HEK293 (cell line): ENCODE measurements around the gene SRF.
A peak's percentile ranks its signal among the peaks of the same experiment; 100 is the strongest.

ENCODE experiments used
- CTCF ChIA-PET: fragments of 350-600 bp; formaldehyde crosslinking; extraction: SDS; loops from one replicate; lab custom pipeline; 2021; ENCODE audit warnings: antibody characterized with exemption; lab: Yijun Ruan, JAX
- POLR2A ChIA-PET: fragments of 300-600 bp; formaldehyde crosslinking; extraction: SDS; loops from one replicate; lab custom pipeline; 2020; ENCODE audit warnings: antibody characterized with exemption, inconsistent platforms; lab: Yijun Ruan, JAX
- H3K27ac ChIP-seq: fragments of 200-500 bp; sonication (Bioruptor generic); 2 replicates; pipeline ENCODE4 v1.5.1; 2014; ENCODE audit warnings: low read depth, low read length, control low read depth, inconsistent platforms; ENCODE audit errors: extremely low read depth
- H3K36me3 ChIP-seq, 2 experiments: fragments of 200-500 bp in 1 of 2; sonication (Bioruptor generic) in 1 of 2; 1 replicate in 1 of 2; 2 replicates in 1 of 2; pipeline ENCODE4 v1.5.1; 2014 to 2017; ENCODE audit warnings: inconsistent platforms in 2 of 2, low read length in 2 of 2; ENCODE audit not compliant: control insufficient read depth in 2 of 2, insufficient read depth in 1 of 2
- H3K4me1 ChIP-seq: fragments of 200-500 bp; sonication (Bioruptor generic); 2 replicates; pipeline ENCODE4 v1.5.1; 2014; ENCODE audit warnings: mild to moderate bottlenecking, low read length, inconsistent platforms; ENCODE audit not compliant: control insufficient read depth, insufficient read depth
- H3K4me3 ChIP-seq: 2 replicates; pipeline ENCODE4 v1.5.1; 2011; ENCODE audit warnings: low read depth, mild to moderate bottlenecking, control low read depth, low read length, moderate library complexity
- H3K9me3 ChIP-seq: fragments of 200-500 bp; sonication (Bioruptor generic); 2 replicates; pipeline ENCODE4 v1.5.1; 2014; ENCODE audit warnings: low read depth, low read length, inconsistent platforms; ENCODE audit not compliant: control insufficient read depth, insufficient read depth
- PRDM6 ChIP-seq: fragments of 450-650 bp; formaldehyde crosslinking; IDR thresholded peaks from 2 replicates; pipeline ENCODE4 v1.5.1; 2017; ENCODE audit warnings: missing biosample characterization, missing genetic modification characterization
- SETDB1 ChIP-seq: IDR thresholded peaks from one replicate; pipeline ENCODE4 v1.6.1; 2017; ENCODE audit warnings: mild to moderate bottlenecking, low read length, moderate library complexity, mixed read lengths; ENCODE audit not compliant: insufficient read length
- ZFP37 ChIP-seq: fragments of 450-650 bp; formaldehyde crosslinking; IDR thresholded peaks from 2 replicates; pipeline ENCODE4 v1.5.1; 2016; ENCODE audit warnings: missing biosample characterization, missing genetic modification characterization
- ZIC2 ChIP-seq: fragments of 450-650 bp; formaldehyde crosslinking; IDR thresholded peaks from 2 replicates; pipeline ENCODE4 v1.5.1; 2016; ENCODE audit warnings: missing biosample characterization, missing genetic modification characterization
- ZNF138 ChIP-seq: fragments of 450-650 bp; formaldehyde crosslinking; IDR thresholded peaks from 2 replicates; pipeline ENCODE4 v1.5.1; 2016; ENCODE audit warnings: missing biosample characterization, missing genetic modification characterization, borderline replicate concordance
- ZNF391 ChIP-seq: fragments of 450-650 bp; formaldehyde crosslinking; IDR thresholded peaks from 2 replicates; pipeline ENCODE4 v1.5.1; 2016; ENCODE audit warnings: low read depth, missing biosample characterization, missing genetic modification characterization, borderline replicate concordance
- ZNF394 ChIP-seq: fragments of 450-650 bp; formaldehyde crosslinking; IDR thresholded peaks from 2 replicates; pipeline ENCODE4 v1.5.1; 2016; ENCODE audit warnings: missing biosample characterization, missing genetic modification characterization, mild to moderate bottlenecking, moderate library complexity, borderline replicate concordance
- ZNF521 ChIP-seq: fragments of 450-650 bp; formaldehyde crosslinking; IDR thresholded peaks from 2 replicates; pipeline ENCODE4 v1.5.1; 2017; ENCODE audit warnings: missing biosample characterization, mild to moderate bottlenecking, missing genetic modification characterization
- ZNF571 ChIP-seq: fragments of 450-650 bp; formaldehyde crosslinking; IDR thresholded peaks from 2 replicates; pipeline ENCODE4 v1.5.0; 2017; ENCODE audit warnings: missing biosample characterization, missing genetic modification characterization
- ZNF658 ChIP-seq: fragments of 450-650 bp; formaldehyde crosslinking; IDR thresholded peaks from 2 replicates; pipeline ENCODE4; 2016; ENCODE audit warnings: missing biosample characterization, missing genetic modification characterization
- ZSCAN23 ChIP-seq: fragments of 450-650 bp; formaldehyde crosslinking; IDR thresholded peaks from 2 replicates; pipeline ENCODE4 v1.5.1; 2016; ENCODE audit warnings: missing biosample characterization, missing genetic modification characterization
- TF ChIP-seq, protein P1 (sequence below): fragments of 450-650 bp; IDR thresholded peaks from 2 replicates; pipeline ENCODE4 v1.5.1; 2018; ENCODE audit warnings: missing biosample characterization, mild to moderate bottlenecking, missing genetic modification characterization
- TF ChIP-seq, protein P2 (sequence below): fragments of 450-650 bp; formaldehyde crosslinking; IDR thresholded peaks from 2 replicates; pipeline ENCODE4; 2016; ENCODE audit warnings: missing biosample characterization, missing genetic modification characterization
- TF ChIP-seq, protein P3 (sequence below): fragments of 450-650 bp; formaldehyde crosslinking; IDR thresholded peaks from 2 replicates; pipeline ENCODE4 v1.5.1; 2016; ENCODE audit warnings: missing biosample characterization, missing genetic modification characterization
- TF ChIP-seq, protein P4 (sequence below): fragments of 450-650 bp; formaldehyde crosslinking; IDR thresholded peaks from 2 replicates; pipeline ENCODE4 v1.5.1; 2017; ENCODE audit warnings: missing biosample characterization, missing genetic modification characterization

SRF gene

GRCh38 chr6:43170931-43171706 is at the start of gene SRF (continued):
- TF ChIP-seq, protein P1, sequence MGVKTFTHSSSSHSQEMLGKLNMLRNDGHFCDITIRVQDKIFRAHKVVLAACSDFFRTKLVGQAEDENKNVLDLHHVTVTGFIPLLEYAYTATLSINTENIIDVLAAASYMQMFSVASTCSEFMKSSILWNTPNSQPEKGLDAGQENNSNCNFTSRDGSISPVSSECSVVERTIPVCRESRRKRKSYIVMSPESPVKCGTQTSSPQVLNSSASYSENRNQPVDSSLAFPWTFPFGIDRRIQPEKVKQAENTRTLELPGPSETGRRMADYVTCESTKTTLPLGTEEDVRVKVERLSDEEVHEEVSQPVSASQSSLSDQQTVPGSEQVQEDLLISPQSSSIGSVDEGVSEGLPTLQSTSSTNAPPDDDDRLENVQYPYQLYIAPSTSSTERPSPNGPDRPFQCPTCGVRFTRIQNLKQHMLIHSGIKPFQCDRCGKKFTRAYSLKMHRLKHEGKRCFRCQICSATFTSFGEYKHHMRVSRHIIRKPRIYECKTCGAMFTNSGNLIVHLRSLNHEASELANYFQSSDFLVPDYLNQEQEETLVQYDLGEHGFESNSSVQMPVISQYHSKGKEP (tag by site-specific recombination), result peak; percentile 75
- TF ChIP-seq ZFP37 (tag by site-specific recombination) (no peak), ZNF571 (tag by site-specific recombination) (no peak), ZNF658 (tag by site-specific recombination) (no peak), ZNF394 (tag by site-specific recombination) (no peak; the same call in 1 of the 2 replicates), ZSCAN23 (tag by site-specific recombination) (no peak), ZNF391 (tag by site-specific recombination) (no peak), PRDM6 (tag by site-specific recombination) (no peak), ZNF521 (tag by site-specific recombination) (no peak), SETDB1 (no peak)
- TF ChIP-seq, protein P2, sequence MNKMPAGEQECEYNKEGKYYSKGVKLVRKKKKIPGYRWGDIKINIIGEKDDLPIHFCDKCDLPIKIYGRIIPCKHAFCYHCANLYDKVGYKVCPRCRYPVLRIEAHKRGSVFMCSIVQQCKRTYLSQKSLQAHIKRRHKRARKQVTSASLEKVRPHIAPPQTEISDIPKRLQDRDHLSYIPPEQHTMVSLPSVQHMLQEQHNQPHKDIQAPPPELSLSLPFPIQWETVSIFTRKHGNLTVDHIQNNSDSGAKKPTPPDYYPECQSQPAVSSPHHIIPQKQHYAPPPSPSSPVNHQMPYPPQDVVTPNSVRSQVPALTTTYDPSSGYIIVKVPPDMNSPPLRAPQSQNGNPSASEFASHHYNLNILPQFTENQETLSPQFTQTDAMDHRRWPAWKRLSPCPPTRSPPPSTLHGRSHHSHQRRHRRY, result no peak
- TF ChIP-seq, protein P3, sequence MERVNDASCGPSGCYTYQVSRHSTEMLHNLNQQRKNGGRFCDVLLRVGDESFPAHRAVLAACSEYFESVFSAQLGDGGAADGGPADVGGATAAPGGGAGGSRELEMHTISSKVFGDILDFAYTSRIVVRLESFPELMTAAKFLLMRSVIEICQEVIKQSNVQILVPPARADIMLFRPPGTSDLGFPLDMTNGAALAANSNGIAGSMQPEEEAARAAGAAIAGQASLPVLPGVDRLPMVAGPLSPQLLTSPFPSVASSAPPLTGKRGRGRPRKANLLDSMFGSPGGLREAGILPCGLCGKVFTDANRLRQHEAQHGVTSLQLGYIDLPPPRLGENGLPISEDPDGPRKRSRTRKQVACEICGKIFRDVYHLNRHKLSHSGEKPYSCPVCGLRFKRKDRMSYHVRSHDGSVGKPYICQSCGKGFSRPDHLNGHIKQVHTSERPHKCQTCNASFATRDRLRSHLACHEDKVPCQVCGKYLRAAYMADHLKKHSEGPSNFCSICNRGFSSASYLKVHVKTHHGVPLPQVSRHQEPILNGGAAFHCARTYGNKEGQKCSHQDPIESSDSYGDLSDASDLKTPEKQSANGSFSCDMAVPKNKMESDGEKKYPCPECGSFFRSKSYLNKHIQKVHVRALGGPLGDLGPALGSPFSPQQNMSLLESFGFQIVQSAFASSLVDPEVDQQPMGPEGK (tag by site-specific recombination), result peak; percentile 51
- TF ChIP-seq, protein P4, sequence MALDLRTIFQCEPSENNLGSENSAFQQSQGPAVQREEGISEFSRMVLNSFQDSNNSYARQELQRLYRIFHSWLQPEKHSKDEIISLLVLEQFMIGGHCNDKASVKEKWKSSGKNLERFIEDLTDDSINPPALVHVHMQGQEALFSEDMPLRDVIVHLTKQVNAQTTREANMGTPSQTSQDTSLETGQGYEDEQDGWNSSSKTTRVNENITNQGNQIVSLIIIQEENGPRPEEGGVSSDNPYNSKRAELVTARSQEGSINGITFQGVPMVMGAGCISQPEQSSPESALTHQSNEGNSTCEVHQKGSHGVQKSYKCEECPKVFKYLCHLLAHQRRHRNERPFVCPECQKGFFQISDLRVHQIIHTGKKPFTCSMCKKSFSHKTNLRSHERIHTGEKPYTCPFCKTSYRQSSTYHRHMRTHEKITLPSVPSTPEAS (tag by site-specific recombination), result no peak

DNA sequence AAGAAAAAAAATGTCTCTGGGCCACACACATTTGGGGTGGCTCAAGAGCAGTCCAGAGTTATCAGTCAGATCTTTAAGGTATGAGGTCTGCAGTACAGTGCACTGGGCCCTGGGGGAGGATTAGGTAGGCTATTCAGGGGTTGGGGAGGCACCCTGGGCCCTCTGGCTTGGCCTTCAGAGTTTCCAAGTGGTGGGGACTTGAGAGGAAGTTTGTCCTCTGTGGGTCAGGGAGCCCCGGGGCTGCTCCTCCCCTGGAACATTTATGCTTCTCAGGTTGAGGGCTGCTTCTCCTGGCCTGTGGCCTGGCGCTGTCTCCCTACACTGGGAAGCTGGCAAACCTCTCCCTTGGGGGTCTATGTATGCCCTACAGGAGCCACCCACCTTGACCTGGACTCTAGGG is 48.9 kb upstream of the SRF start:
- CTCF ChIA-PET, result interaction anchor here (0.8 kb wide), 1 partner anchor 63 kb away, joined by 4 read pairs; the partner anchor contains the start of genes KLC4 and MRPL2
- Histone ChIP-seq H3K4me1 (peaks cover 6% of the 10 kb centered on the region), H3K4me3 (no peak overlapping the region), H3K27ac (0 out of 2 replicates have a peak overlapping the region, but pooled peaks have one; percentile 18), H3K36me3 (no peaks in the 10 kb centered on the region), H3K9me3 (no peaks in the 10 kb centered on the region)
- POLR2A ChIA-PET, result no interaction called here
- TF ChIP-seq ZIC2 (tag by site-specific recombination), result 0 out of 2 replicates have a peak, but pooled peaks have one; percentile 10
- no peak for TF ChIP-seq ZNF138
